ENCODE data around the gene PRDM16.
A peak's percentile ranks its signal among the peaks of the same experiment; 100 is the strongest.

The PRDM16 gene

GRCh38 chr1:3402258-3403010, 333.4 kb downstream of the PRDM16 start (continued):
- peak; percentile 6; the same call in 1 of the 2 replicates for TF ChIP-seq ZNF266 (tag by site-specific recombination; IDR thresholded peaks at IDR 0.05; ENCODE audit: low read depth)
- 0 out of 2 replicates have a peak, but pooled peaks have one; percentile 47 for TF ChIP-seq ZSCAN23 (tag by site-specific recombination; IDR thresholded peaks at IDR 0.05)
- no peak for TF ChIP-seq ZNF248 (tag by site-specific recombination; IDR thresholded peaks at IDR 0.05)
- TF ChIP-seq AEBP2 (tag by site-specific recombination; IDR thresholded peaks at IDR 0.05; ENCODE audit: borderline replicate concordance): no peak
- no peak for TF ChIP-seq ZNF404 (tag by site-specific recombination; IDR thresholded peaks at IDR 0.05)
- TF ChIP-seq ZBTB48 (tag by site-specific recombination; IDR thresholded peaks at IDR 0.05): 0 out of 2 replicates have a peak, but pooled peaks have one; percentile 18
- TF ChIP-seq ZNF280D (tag by site-specific recombination; IDR thresholded peaks at IDR 0.05): no peak
- TF ChIP-seq ZNF335 (tag by site-specific recombination; conservative IDR thresholded peaks at IDR 0.05): peak; percentile 78
- TF ChIP-seq ZSCAN16 (tag by site-specific recombination; IDR thresholded peaks at IDR 0.05): peak; percentile 94
- TF ChIP-seq ZNF654 (tag by site-specific recombination; IDR thresholded peaks at IDR 0.05; ENCODE audit: low read depth): no peak
- peak; percentile 88 for TF ChIP-seq ZNF580 (tag by site-specific recombination; IDR thresholded peaks at IDR 0.05)
- 0 out of 2 replicates have a peak, but pooled peaks have one; percentile 65 for TF ChIP-seq PBX3 (CRISPR knock-in tag; IDR thresholded peaks at IDR 0.05)
- TF ChIP-seq ZBTB6 (tag by site-specific recombination; IDR thresholded peaks at IDR 0.05): peak; percentile 80
- peak; percentile 87 for TF ChIP-seq INSM2 (tag by site-specific recombination; IDR thresholded peaks at IDR 0.05)
- peak; percentile 97 for TF ChIP-seq OSR2 (tag by site-specific recombination; IDR thresholded peaks at IDR 0.05)
- TF ChIP-seq ZNF202 (tag by site-specific recombination; IDR thresholded peaks at IDR 0.05; ENCODE audit: borderline replicate concordance): no peak
- TF ChIP-seq KLF17 (tag by site-specific recombination; IDR thresholded peaks at IDR 0.05): peak; percentile 99
- TF ChIP-seq ZNF24 (tag by site-specific recombination; IDR thresholded peaks at IDR 0.05): peak; percentile 93
- TF ChIP-seq KLF9 (tag by site-specific recombination; IDR thresholded peaks at IDR 0.05; ENCODE audit: low read depth): peak; percentile 78
- peak; percentile 83 for TF ChIP-seq KLF8 (tag by site-specific recombination; IDR thresholded peaks at IDR 0.05)
- TF ChIP-seq ZBTB10 (tag by site-specific recombination; IDR thresholded peaks at IDR 0.05): no peak
- no peak for TF ChIP-seq ZNF362 (tag by site-specific recombination; IDR thresholded peaks at IDR 0.05)
- TF ChIP-seq ZNF433 (tag by site-specific recombination; IDR thresholded peaks at IDR 0.05; ENCODE audit: low read depth): no peak
